Measurements from ENCODE around the gene ATG16L1. TPM values are rescaled to one million over a fixed set of nuclear protein-coding genes. Genes with fewer than 3 reads are reported as not detected.

ATG16L1 gene
- total RNA-seq, 2 experiments from 2014 or later, result 47.2 to 50.5 TPM

DNA sequence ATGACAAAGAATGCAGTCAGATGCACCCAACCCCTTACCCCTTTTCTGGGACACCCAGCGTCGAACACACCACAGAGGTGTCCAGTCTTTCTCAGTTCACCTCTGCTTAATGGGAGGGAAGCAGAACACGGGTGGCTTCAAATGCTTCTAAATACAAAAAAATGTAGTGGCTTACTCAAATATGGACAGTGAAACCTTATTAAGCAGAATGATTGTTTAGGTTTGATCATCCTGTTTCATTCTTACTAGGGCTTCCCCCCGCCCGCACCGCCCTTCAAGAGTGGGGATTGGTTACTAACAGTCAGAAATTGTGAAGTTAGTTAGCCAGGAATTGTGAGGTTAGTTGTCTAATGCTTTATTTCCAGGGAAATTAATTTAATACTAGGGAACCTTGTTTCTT is 21.6 kb downstream of the ATG16L1 start:
- H3K27ac Mint-ChIP-seq, result peak overlapping the region; percentile 70
- ChIA-PET POLR2A (interaction anchor here (1.0 kb wide), 1 partner anchor 14 kb away, joined by 3 read pairs; no protein-coding TSS in a partner anchor), CTCF (interaction anchor here (2.2 kb wide), 1 partner anchor 21 kb away, joined by 7 read pairs; the partner anchor contains the start of gene ATG16L1)
- ATAC-seq (no peak), DNase-seq (no peak)
- no peaks in the 10 kb centered on the region for H3K9me3 Mint-ChIP-seq (ENCODE audit: insufficient read depth)
- peaks cover 93% of the 10 kb centered on the region for H3K36me3 Mint-ChIP-seq (ENCODE audit: low read depth)
- no peak overlapping the region for H3K4me3 Mint-ChIP-seq
- H3K27me3 Mint-ChIP-seq (ENCODE audit: low read depth), result no peaks in the 10 kb centered on the region
- peaks cover 45% of the 10 kb centered on the region for H3K4me1 Mint-ChIP-seq (ENCODE audit: low read depth)

DNA sequence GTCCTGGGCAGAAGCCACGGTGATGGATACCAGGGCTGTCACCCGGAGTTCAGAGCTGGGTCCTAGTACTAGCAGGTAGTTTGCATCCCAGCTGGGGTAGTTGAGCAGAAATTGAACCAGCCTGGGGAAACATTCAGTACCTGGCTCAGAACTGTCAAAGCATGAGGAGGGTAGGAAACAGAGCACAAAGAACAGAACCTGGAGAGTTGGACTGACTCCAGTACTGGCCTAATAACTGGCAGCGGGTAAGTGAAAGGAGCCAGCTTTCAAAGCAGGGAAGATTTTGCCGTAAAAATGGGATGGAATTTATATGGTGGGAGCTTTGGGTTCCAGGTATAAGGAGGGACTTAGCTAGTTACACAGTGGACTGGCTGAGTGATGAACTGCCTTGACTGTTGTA is 23.8 kb downstream of the ATG16L1 start:
- ChIA-PET POLR2A (interaction anchor here (0.8 kb wide), 1 partner anchor 24 kb away, joined by 3 read pairs; the partner anchor contains the start of gene ATG16L1), CTCF (no interaction called here)
- H3K4me1 Mint-ChIP-seq (ENCODE audit: low read depth), result peaks cover 24% of the 10 kb centered on the region
- DNase-seq (no peak), ATAC-seq (no peak)
- no peak overlapping the region for H3K4me3 Mint-ChIP-seq
- H3K9me3 Mint-ChIP-seq (ENCODE audit: insufficient read depth), result no peaks in the 10 kb centered on the region
- H3K36me3 Mint-ChIP-seq (ENCODE audit: low read depth), result peaks cover 91% of the 10 kb centered on the region
- H3K27me3 Mint-ChIP-seq (ENCODE audit: low read depth), result no peaks in the 10 kb centered on the region
- H3K27ac Mint-ChIP-seq, result peak overlapping the region; percentile 43

DNA sequence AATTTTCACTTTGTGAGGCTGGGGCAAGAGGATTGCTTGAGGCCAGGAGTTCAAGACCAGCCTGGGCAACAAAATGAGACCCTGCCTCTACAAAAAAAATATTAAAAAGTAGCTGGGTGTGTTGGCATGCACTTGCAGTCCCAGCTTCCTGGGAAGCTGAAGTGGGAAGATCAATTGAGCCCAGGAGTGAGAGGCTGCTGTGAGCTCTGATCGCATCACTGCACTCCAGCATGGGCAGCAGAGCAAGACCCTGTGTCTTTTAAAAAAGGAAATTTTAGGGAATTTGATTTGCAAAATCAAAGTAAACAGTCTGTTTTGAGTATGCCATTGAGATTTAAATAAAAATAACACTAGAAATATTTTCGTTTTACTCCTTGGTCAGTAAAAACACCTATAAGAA is 27.4 kb downstream of the ATG16L1 start:
- H3K9me3 Mint-ChIP-seq (ENCODE audit: insufficient read depth), result no peaks in the 10 kb centered on the region
- H3K36me3 Mint-ChIP-seq (ENCODE audit: low read depth), result peaks cover 85% of the 10 kb centered on the region
- ChIA-PET POLR2A (interaction anchor here (0.6 kb wide), 1 partner anchor 250 kb away, joined by 3 read pairs; no protein-coding TSS in a partner anchor), CTCF (interaction anchor here (0.7 kb wide), 2 partner anchors 164 to 1583 kb away, joined by 3 read pairs; no protein-coding TSS in a partner anchor)
- DNase-seq (no peak), ATAC-seq (no peak)
- no peak overlapping the region for H3K27ac Mint-ChIP-seq
- no peaks in the 10 kb centered on the region for H3K27me3 Mint-ChIP-seq (ENCODE audit: low read depth)
- no peak overlapping the region for H3K4me3 Mint-ChIP-seq
- peaks cover 12% of the 10 kb centered on the region for H3K4me1 Mint-ChIP-seq (ENCODE audit: low read depth)

DNA sequence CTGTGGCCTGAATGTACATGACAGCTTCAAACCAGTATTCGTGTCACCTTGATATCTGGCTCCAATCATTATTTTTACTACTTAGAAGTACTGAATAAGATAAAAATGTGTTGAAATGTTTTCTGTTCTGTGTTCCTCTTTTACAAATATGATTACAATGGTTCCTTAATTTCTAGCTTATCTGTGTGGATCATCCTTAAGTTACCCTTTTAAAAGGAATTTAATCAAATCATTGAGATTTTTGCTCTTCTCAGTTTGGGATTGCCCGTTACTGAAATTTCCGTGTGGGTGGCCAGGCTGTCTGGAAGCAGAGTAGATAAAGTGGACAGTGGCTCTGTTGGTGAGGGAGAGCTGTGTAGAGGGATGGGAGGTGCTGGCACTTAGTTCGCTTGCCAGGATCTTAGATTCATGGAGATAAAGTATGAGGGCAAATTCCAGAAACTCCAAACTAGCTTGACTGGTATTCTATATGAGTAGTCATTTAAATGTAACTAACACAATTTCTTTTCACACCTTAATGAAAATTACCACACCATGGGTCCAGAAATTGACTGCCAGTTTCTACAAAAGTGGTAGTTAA is 28.7 kb downstream of the ATG16L1 start:
- no peaks in the 10 kb centered on the region for H3K9me3 Mint-ChIP-seq (ENCODE audit: insufficient read depth)
- H3K27me3 Mint-ChIP-seq (ENCODE audit: low read depth), result no peaks in the 10 kb centered on the region
- H3K4me1 Mint-ChIP-seq (ENCODE audit: low read depth), result peaks cover 12% of the 10 kb centered on the region
- DNase-seq (no peak), ATAC-seq (no peak)
- H3K27ac Mint-ChIP-seq, result peak overlapping the region; percentile 0
- H3K4me3 Mint-ChIP-seq, result no peak overlapping the region
- peaks cover 80% of the 10 kb centered on the region for H3K36me3 Mint-ChIP-seq (ENCODE audit: low read depth)
- ChIA-PET CTCF (interaction anchor here (1.1 to 2.1 kb wide), 3 partner anchors 9 to 76 kb away, joined by 3 to 8 read pairs (median 4); no protein-coding TSS in a partner anchor), POLR2A (no interaction called here)

DNA sequence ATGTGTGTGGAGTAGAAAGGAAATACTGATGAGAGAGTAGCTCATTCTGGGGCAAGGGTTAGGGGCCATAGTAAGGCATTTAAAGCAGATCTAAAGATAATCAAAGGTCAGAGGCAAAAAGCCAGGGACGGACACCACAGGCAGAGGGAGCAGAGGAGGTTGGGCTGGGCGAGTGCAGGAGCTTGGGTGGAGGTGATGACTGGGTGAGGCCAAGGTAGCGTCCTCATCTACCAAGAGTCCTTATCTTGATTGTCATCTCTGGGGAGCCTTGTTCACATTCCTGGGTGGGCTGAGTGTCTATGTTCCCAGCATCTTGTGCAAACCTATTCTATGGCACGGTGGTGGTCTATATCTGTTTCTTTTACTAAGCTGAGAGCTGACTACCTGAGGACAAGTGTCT is 30.1 kb downstream of the ATG16L1 start:
- ChIA-PET CTCF (interaction anchor here (1.0 to 2.1 kb wide), 3 partner anchors 13 to 162 kb away, joined by 3 to 8 read pairs (median 4); no protein-coding TSS in a partner anchor), POLR2A (interaction anchor here (1.3 to 1.7 kb wide), 2 partner anchors 11 to 50 kb away, joined by 3 to 5 read pairs; no protein-coding TSS in a partner anchor)
- no peak overlapping the region for H3K4me3 Mint-ChIP-seq

GRCh38 chr2:233281992-233282603 is 30.6 kb downstream of the ATG16L1 start:
- ChIA-PET CTCF (interaction anchor here (1.0 to 1.3 kb wide), 3 partner anchors 14 to 161 kb away, joined by 3 to 4 read pairs (median 3); no protein-coding TSS in a partner anchor), POLR2A (interaction anchor here (1.1 to 1.7 kb wide), 3 partner anchors 12 to 49 kb away, joined by 3 to 5 read pairs (median 3); no protein-coding TSS in a partner anchor)
- Mint-ChIP-seq H3K27me3 (ENCODE audit: low read depth) (no peaks in the 10 kb centered on the region), H3K4me3 (no peak overlapping the region), H3K9me3 (ENCODE audit: insufficient read depth) (no peaks in the 10 kb centered on the region), H3K36me3 (ENCODE audit: low read depth) (peaks cover 76% of the 10 kb centered on the region), H3K4me1 (ENCODE audit: low read depth) (peaks cover 12% of the 10 kb centered on the region), H3K27ac (peak overlapping the region; percentile 66)
- DNase-seq (no peak), ATAC-seq (no peak)

More for the DNA sequence above, 30.1 kb downstream of the ATG16L1 start:
- Mint-ChIP-seq H3K36me3 (ENCODE audit: low read depth) (peaks cover 75% of the 10 kb centered on the region), H3K27ac (peak overlapping the region; percentile 12), H3K4me1 (ENCODE audit: low read depth) (peaks cover 12% of the 10 kb centered on the region), H3K9me3 (ENCODE audit: insufficient read depth) (no peaks in the 10 kb centered on the region), H3K27me3 (ENCODE audit: low read depth) (no peaks in the 10 kb centered on the region)
- ATAC-seq, result no peak
- DNase-seq, result no peak

- CTCF ChIA-PET, result no interaction called here
- peaks cover 12% of the 10 kb centered on the region for H3K4me1 Mint-ChIP-seq (ENCODE audit: low read depth)
Measured at GRCh38 chr2:233285921-233286320, 34.4 kb downstream of the ATG16L1 start.

GRCh38 chr2:233287871-233288270 is 36.4 kb downstream of the ATG16L1 start:
- ChIA-PET CTCF (interaction anchor here (1.3 kb wide), 2 partner anchors 117 to 235 kb away, joined by 3 to 4 read pairs; no protein-coding TSS in a partner anchor), POLR2A (interaction anchor here (1.1 to 1.2 kb wide), 2 partner anchors 15 to 54 kb away, joined by 3 read pairs; no protein-coding TSS in a partner anchor)
- Mint-ChIP-seq H3K36me3 (ENCODE audit: low read depth) (peaks cover 72% of the 10 kb centered on the region), H3K4me3 (no peak overlapping the region), H3K27me3 (ENCODE audit: low read depth) (no peaks in the 10 kb centered on the region), H3K4me1 (ENCODE audit: low read depth) (peaks cover 2% of the 10 kb centered on the region), H3K9me3 (ENCODE audit: insufficient read depth) (no peaks in the 10 kb centered on the region), H3K27ac (peak overlapping the region; percentile 15)
- ATAC-seq (no peak), DNase-seq (no peak)

More at GRCh38 chr2:233285921-233286320, 34.4 kb downstream of the ATG16L1 start:
- H3K4me3 Mint-ChIP-seq, result no peak overlapping the region
- no peak for DNase-seq
- H3K27ac Mint-ChIP-seq, result peak overlapping the region; percentile 3
- POLR2A ChIA-PET, result no interaction called here
- ATAC-seq, result no peak
- H3K9me3 Mint-ChIP-seq (ENCODE audit: insufficient read depth), result no peaks in the 10 kb centered on the region
- no peaks in the 10 kb centered on the region for H3K27me3 Mint-ChIP-seq (ENCODE audit: low read depth)
- H3K36me3 Mint-ChIP-seq (ENCODE audit: low read depth), result peaks cover 72% of the 10 kb centered on the region

DNA sequence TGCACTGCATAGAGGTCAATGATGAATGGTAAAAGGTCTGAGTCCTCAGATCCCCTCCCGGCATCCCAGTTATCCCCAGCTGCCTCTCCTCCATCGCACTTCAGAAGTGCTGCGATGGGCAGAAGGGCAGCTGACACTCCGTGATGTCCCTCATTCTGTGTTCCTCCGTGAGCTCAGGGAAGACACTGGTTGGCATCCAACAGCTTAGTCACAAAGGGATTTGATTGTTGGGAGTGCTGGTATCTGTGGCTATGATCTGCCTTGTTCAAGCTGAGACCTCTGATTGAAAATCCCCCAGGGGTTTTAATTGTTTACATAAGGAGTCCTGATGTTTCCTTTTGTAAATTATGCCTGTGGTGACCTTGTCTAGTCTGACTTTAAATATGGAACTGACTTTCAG is 37.2 kb downstream of the ATG16L1 start:
- Mint-ChIP-seq H3K4me1 (ENCODE audit: low read depth) (no peaks in the 10 kb centered on the region), H3K27me3 (ENCODE audit: low read depth) (no peaks in the 10 kb centered on the region), H3K27ac (no peak overlapping the region), H3K4me3 (no peak overlapping the region), H3K36me3 (ENCODE audit: low read depth) (peaks cover 75% of the 10 kb centered on the region), H3K9me3 (ENCODE audit: insufficient read depth) (no peaks in the 10 kb centered on the region)
- ATAC-seq (no peak), DNase-seq (no peak)
- ChIA-PET CTCF (interaction anchor here (0.8 kb wide), 1 partner anchor 20 kb away, joined by 3 read pairs; no protein-coding TSS in a partner anchor), POLR2A (interaction anchor here (0.8 kb wide), 1 partner anchor 57 kb away, joined by 3 read pairs; no protein-coding TSS in a partner anchor)

- H3K9me3 Mint-ChIP-seq (ENCODE audit: insufficient read depth), result no peaks in the 10 kb centered on the region
- H3K27ac Mint-ChIP-seq, result no peak overlapping the region
- H3K27me3 Mint-ChIP-seq (ENCODE audit: low read depth), result no peaks in the 10 kb centered on the region
- peaks cover 82% of the 10 kb centered on the region for H3K36me3 Mint-ChIP-seq (ENCODE audit: low read depth)
- no peak overlapping the region for H3K4me3 Mint-ChIP-seq
- no peak for ATAC-seq
- DNase-seq, result no peak
- H3K4me1 Mint-ChIP-seq (ENCODE audit: low read depth), result no peaks in the 10 kb centered on the region
- ChIA-PET CTCF (no interaction called here), POLR2A (interaction anchor here (0.9 kb wide), 1 partner anchor 20 kb away, joined by 3 read pairs; no protein-coding TSS in a partner anchor)
Measured at GRCh38 chr2:233289648-233290047, 38.2 kb downstream of the ATG16L1 start.

GRCh38 chr2:233290051-233290845 is 38.8 kb downstream of the ATG16L1 start:
- Mint-ChIP-seq H3K36me3 (ENCODE audit: low read depth) (peaks cover 82% of the 10 kb centered on the region), H3K4me1 (ENCODE audit: low read depth) (no peaks in the 10 kb centered on the region), H3K9me3 (ENCODE audit: insufficient read depth) (no peaks in the 10 kb centered on the region), H3K27ac (peak overlapping the region; percentile 13), H3K27me3 (ENCODE audit: low read depth) (no peaks in the 10 kb centered on the region), H3K4me3 (no peak overlapping the region)
- POLR2A ChIA-PET, result interaction anchor here (0.6 to 0.9 kb wide), 2 partner anchors 19 to 523 kb away, joined by 3 read pairs; no protein-coding TSS in a partner anchor
- CTCF ChIA-PET, result no interaction called here
- DNase-seq, result no peak
- ATAC-seq, result no peak
